ENCODE data around the gene PTGDR.

GRCh38 chr14:52266782-52267181 lies 716 bp upstream of the PTGDR start:
- TF ChIP-seq, protein P1, sequence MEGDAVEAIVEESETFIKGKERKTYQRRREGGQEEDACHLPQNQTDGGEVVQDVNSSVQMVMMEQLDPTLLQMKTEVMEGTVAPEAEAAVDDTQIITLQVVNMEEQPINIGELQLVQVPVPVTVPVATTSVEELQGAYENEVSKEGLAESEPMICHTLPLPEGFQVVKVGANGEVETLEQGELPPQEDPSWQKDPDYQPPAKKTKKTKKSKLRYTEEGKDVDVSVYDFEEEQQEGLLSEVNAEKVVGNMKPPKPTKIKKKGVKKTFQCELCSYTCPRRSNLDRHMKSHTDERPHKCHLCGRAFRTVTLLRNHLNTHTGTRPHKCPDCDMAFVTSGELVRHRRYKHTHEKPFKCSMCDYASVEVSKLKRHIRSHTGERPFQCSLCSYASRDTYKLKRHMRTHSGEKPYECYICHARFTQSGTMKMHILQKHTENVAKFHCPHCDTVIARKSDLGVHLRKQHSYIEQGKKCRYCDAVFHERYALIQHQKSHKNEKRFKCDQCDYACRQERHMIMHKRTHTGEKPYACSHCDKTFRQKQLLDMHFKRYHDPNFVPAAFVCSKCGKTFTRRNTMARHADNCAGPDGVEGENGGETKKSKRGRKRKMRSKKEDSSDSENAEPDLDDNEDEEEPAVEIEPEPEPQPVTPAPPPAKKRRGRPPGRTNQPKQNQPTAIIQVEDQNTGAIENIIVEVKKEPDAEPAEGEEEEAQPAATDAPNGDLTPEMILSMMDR (IDR thresholded peaks at IDR 0.05) = no peak
- TF ChIP-seq POLR2A (IDR thresholded peaks at IDR 0.05) = no peak
